SK-N-SH (cell line): ENCODE measurements around the gene GGCT. TPM values are rescaled to one million over a fixed set of nuclear protein-coding genes. Genes with fewer than 3 reads are reported as not detected.
A peak's percentile ranks its signal among the peaks of the same experiment; 100 is the strongest.

Experiments
- CTCF ChIA-PET: fragments of 300-600, 350-600 bp; formaldehyde crosslinking; extraction: SDS; loops from one replicate; lab custom pipeline; 2021; lab: Yijun Ruan, JAX
- POLR2A ChIA-PET: fragments of 350-600 bp; sonication (Branson Sonifier 250); formaldehyde crosslinking; extraction: SDS; loops from one replicate; lab custom pipeline; 2020; ENCODE audit warnings: antibody characterized with exemption, inconsistent platforms; lab: Yijun Ruan, JAX
- DNase-seq: peaks from one replicate; pipeline ENCODE4 v3.0.0; 2012
- H2AFZ ChIP-seq: fragments of 200-600 bp; sonication (generic); 2 replicates; pipeline ENCODE4 v1.8.1; 2016; ENCODE audit warnings: antibody characterized with exemption, mild to moderate bottlenecking, low read depth
- H3F3A ChIP-seq: fragments of 200-600 bp; sonication (generic); replicated peaks from 2 replicates; pipeline ENCODE3; 2016; ENCODE audit warnings: antibody characterized with exemption, mild to moderate bottlenecking; ENCODE audit not compliant: insufficient read depth
- H3K27ac ChIP-seq, 2 experiments: fragments of 200-500 bp in 1 of 2; fragments of 200-600 bp in 1 of 2; sonication (Bioruptor generic) in 1 of 2; sonication (generic), shearing (Covaris generic) in 1 of 2; 2 replicates each; pipeline versions ENCODE4 v1.5.1 to v1.6.1; 2014 to 2016; ENCODE audit warnings: low read depth in 2 of 2, inconsistent platforms in 1 of 2, low read length in 1 of 2, mild to moderate bottlenecking in 1 of 2, mixed read lengths in 1 of 2
- H3K27me3 ChIP-seq: fragments of 200-600 bp; sonication (generic), shearing (Covaris generic); 2 replicates; pipeline ENCODE4 v1.6.1; 2016; ENCODE audit warnings: mixed run types; ENCODE audit not compliant: insufficient read depth
- H3K36me3 ChIP-seq, 2 experiments: fragments of 200-500 bp in 1 of 2; fragments of 200-600 bp in 1 of 2; sonication (Bioruptor generic) in 1 of 2; sonication (generic) in 1 of 2; replicated peaks in 1 of 2; 2 replicates each; pipeline versions ENCODE3 to v1.5.1; 2014 to 2016; ENCODE audit warnings: low read length in 1 of 2, mild to moderate bottlenecking in 1 of 2; ENCODE audit not compliant: insufficient read depth in 2 of 2, control insufficient read depth in 1 of 2
- H3K4me1 ChIP-seq, 2 experiments: fragments of 200-500 bp in 1 of 2; fragments of 200-600 bp in 1 of 2; sonication (Bioruptor generic) in 1 of 2; sonication (generic), shearing (Covaris generic) in 1 of 2; 2 replicates each; pipeline versions ENCODE4 v1.5.1 to v1.6.1; 2014 to 2016; ENCODE audit warnings: low read depth in 1 of 2, low read length in 1 of 2, mixed run types in 1 of 2; ENCODE audit not compliant: insufficient read depth in 2 of 2, control insufficient read depth in 1 of 2
- H3K4me2 ChIP-seq: fragments of 200-600 bp; sonication (generic), shearing (Covaris generic); 2 replicates; pipeline ENCODE4 v1.6.1; 2017; ENCODE audit warnings: mixed run types
- H3K4me3 ChIP-seq, 2 experiments: fragments of 200-500 bp in 1 of 2; fragments of 200-600 bp in 1 of 2; sonication (Bioruptor generic) in 1 of 2; sonication (generic), shearing (Covaris generic) in 1 of 2; 2 replicates each; pipeline versions ENCODE4 v1.5.1 to v1.8.1; 2014 to 2016; ENCODE audit warnings: low read depth in 2 of 2, inconsistent platforms in 1 of 2, low read length in 1 of 2, mild to moderate bottlenecking in 1 of 2, mixed read lengths in 1 of 2, moderate library complexity in 1 of 2
- H3K79me2 ChIP-seq: fragments of 200-600 bp; sonication (generic); 2 replicates; pipeline ENCODE4 v1.8.1; 2017; ENCODE audit warnings: mild to moderate bottlenecking; ENCODE audit not compliant: insufficient read depth
- H3K9ac ChIP-seq: fragments of 200-600 bp; sonication (generic); 2 replicates; pipeline ENCODE4 v1.6.1; 2017; ENCODE audit warnings: mixed run types
- H3K9me2 ChIP-seq: fragments of 200-600 bp; sonication (generic); 2 replicates; pipeline ENCODE4 v1.6.1; 2017; ENCODE audit warnings: mixed run types
- H3K9me3 ChIP-seq: fragments of 200-600 bp; sonication (generic); 2 replicates; pipeline ENCODE4 v1.6.1; 2017; ENCODE audit warnings: mixed run types, mild to moderate bottlenecking, moderate library complexity
- H4K20me1 ChIP-seq: fragments of 200-600 bp; sonication (generic); 2 replicates; pipeline ENCODE4 v1.6.1; 2017; ENCODE audit warnings: mild to moderate bottlenecking, mixed run types; ENCODE audit not compliant: insufficient read depth
- CHD2 ChIP-seq: fragments of 150-350 bp; IDR thresholded peaks from 2 replicates; pipeline ENCODE4 v1.6.1; 2018; ENCODE audit warnings: low read length; ENCODE audit not compliant: partially characterized antibody
- EP300 ChIP-seq, 2 experiments: IDR thresholded peaks; 2 replicates each; pipeline versions ENCODE4 v1.4.0 to v1.6.1; 2012; ENCODE audit warnings: borderline replicate concordance in 1 of 2, low read depth in 1 of 2, low read length in 1 of 2
- FOXJ3 ChIP-seq: sonication (generic); formaldehyde crosslinking; IDR thresholded peaks from 2 replicates; pipeline ENCODE4 v1.5.1; 2020; ENCODE audit warnings: mild to moderate bottlenecking, missing genetic modification reagents
- FOXM1 ChIP-seq: IDR thresholded peaks from 2 replicates; pipeline ENCODE4 v1.4.0; 2012; ENCODE audit warnings: low read depth, mild to moderate bottlenecking
- GATA2 ChIP-seq: sonication (generic); formaldehyde crosslinking; IDR thresholded peaks from 2 replicates; pipeline ENCODE4 v1.5.0; 2020; ENCODE audit warnings: mild to moderate bottlenecking, missing genetic modification reagents
- NRF1 ChIP-seq: IDR thresholded peaks from 2 replicates; pipeline ENCODE4 v1.6.1; 2012; ENCODE audit warnings: low read depth, mild to moderate bottlenecking, low read length
- POLR2AphosphoS5 ChIP-seq: IDR thresholded peaks from 2 replicates; pipeline ENCODE4 v1.6.1; 2012; ENCODE audit warnings: low read depth, low read length
- RAD21 ChIP-seq: IDR thresholded peaks from 2 replicates; pipeline ENCODE4 v1.6.1; 2012; ENCODE audit warnings: mild to moderate bottlenecking, low read length
- SMC3 ChIP-seq: IDR thresholded peaks from 2 replicates; pipeline ENCODE4 v1.6.1; 2012; ENCODE audit warnings: low read depth, low read length, improper control_type of control experiment
- WGBS: methylation state at CpG from one replicate; pipeline ENCODE4 v1.1.6; 2017; ENCODE audit warnings: low lambda C conversion rate; 5-methylcytosine and 5-hydroxymethylcytosine counted together
- polyA plus RNA-seq, 3 experiments: library from polyadenylated mRNA; depleted of rRNA; stranded (reverse); fragments of >200 nt; gene quantifications; 2 replicates each; pipeline ENCODE4 v1.2.3, GENCODE V29; 2012
- TF ChIP-seq, protein P1 (sequence below): IDR thresholded peaks from 2 replicates; pipeline ENCODE4 v1.4.0; 2012; ENCODE audit warnings: low read depth, borderline replicate concordance
- TF ChIP-seq, protein P2 (sequence below): fragments of 150-350 bp; IDR thresholded peaks from 2 replicates; pipeline ENCODE4 v1.6.1; 2017; ENCODE audit warnings: antibody characterized with exemption, low read length, low read depth, borderline replicate concordance
- TF ChIP-seq, protein P3 (sequence below): fragments of 200-600 bp; sonication (generic); IDR thresholded peaks from 2 replicates; pipeline ENCODE4 v1.6.1; 2017; ENCODE audit warnings: antibody characterized with exemption, mild to moderate bottlenecking, moderate library complexity
- TF ChIP-seq, protein P4 (sequence below): IDR thresholded peaks from 2 replicates; pipeline ENCODE4 v1.4.0; 2012; ENCODE audit warnings: low read depth
- TF ChIP-seq, protein P5 (sequence below): IDR thresholded peaks from 2 replicates; pipeline ENCODE4 v1.6.1; 2012; ENCODE audit warnings: mild to moderate bottlenecking, low read depth, low read length, moderate library complexity

The GGCT gene
- polyA plus RNA-seq, 1 of the 3 experiments (the other 2 are of a cell fraction): 20.8 TPM

DNA sequence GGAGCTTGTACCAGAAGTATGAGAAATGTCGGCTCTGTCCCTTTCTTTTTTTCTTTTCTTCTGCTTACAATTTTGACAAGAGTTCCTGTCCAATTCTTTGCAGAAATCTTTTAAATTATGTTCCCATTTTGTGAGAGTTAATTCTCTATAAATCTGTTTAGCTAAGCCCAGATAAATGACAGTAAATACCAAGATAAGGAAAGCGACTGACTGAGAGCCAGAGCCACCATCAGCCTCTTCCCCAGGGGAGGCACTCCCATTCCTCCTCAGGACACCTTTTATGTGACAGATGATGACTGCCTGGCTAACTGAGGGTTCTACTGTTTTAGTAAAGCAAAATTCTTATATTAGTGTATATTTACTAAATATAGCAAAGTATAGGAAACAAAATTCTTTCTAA lies 6.9 kb upstream of the GGCT start:
- Histone ChIP-seq H3K4me2 (no peak overlapping the region), H3K9me2 (no peaks in the 10 kb centered on the region), H3K27ac (no peak overlapping the region), H3K9me3 (no peaks in the 10 kb centered on the region), H3K27me3 (no peaks in the 10 kb centered on the region), H2AFZ (no peak overlapping the region), H3K36me3 (no peaks in the 10 kb centered on the region), H3K4me1 (peaks cover 0 to 10% of the 10 kb centered on the region in 2 experiments; a peak in 2 of 4 replicates), H3K4me3 (no peak overlapping the region), H3K79me2 (no peaks in the 10 kb centered on the region), H4K20me1 (no peaks in the 10 kb centered on the region), H3K9ac (no peak overlapping the region), H3F3A (no peaks in the 10 kb centered on the region)
- WGBS: 90% methylated on average over 2 of the region's 2 CpGs
- ChIA-PET POLR2A (interaction anchor here (1.0 kb wide), 1 partner anchor 83 kb away, joined by 4 read pairs; no protein-coding TSS in a partner anchor), CTCF (interaction anchor here (0.6 to 4.8 kb wide), 14 partner anchors 10 to 347 kb away, joined by 3 to 55 read pairs (median 6); partner anchors contain the start of gene CRHR2)
- DNase-seq: peak; percentile 42
- TF ChIP-seq, protein P1, sequence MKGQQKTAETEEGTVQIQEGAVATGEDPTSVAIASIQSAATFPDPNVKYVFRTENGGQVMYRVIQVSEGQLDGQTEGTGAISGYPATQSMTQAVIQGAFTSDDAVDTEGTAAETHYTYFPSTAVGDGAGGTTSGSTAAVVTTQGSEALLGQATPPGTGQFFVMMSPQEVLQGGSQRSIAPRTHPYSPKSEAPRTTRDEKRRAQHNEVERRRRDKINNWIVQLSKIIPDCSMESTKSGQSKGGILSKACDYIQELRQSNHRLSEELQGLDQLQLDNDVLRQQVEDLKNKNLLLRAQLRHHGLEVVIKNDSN: no peak
- TF ChIP-seq EP300 (IDR thresholded peaks at IDR 0.05; ENCODE audit: borderline replicate concordance in 1 of 2, low read depth in 1 of 2, low read length in 1 of 2): peak in 1 of 2 experiments; percentile 23; a peak in 1 of 4 replicates
- TF ChIP-seq, protein P2, sequence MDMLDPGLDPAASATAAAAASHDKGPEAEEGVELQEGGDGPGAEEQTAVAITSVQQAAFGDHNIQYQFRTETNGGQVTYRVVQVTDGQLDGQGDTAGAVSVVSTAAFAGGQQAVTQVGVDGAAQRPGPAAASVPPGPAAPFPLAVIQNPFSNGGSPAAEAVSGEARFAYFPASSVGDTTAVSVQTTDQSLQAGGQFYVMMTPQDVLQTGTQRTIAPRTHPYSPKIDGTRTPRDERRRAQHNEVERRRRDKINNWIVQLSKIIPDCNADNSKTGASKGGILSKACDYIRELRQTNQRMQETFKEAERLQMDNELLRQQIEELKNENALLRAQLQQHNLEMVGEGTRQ: no peak
- TF ChIP-seq GATA2 (CRISPR knock-in tag): peak; percentile 51
- no peak for TF ChIP-seq CHD2

DNA sequence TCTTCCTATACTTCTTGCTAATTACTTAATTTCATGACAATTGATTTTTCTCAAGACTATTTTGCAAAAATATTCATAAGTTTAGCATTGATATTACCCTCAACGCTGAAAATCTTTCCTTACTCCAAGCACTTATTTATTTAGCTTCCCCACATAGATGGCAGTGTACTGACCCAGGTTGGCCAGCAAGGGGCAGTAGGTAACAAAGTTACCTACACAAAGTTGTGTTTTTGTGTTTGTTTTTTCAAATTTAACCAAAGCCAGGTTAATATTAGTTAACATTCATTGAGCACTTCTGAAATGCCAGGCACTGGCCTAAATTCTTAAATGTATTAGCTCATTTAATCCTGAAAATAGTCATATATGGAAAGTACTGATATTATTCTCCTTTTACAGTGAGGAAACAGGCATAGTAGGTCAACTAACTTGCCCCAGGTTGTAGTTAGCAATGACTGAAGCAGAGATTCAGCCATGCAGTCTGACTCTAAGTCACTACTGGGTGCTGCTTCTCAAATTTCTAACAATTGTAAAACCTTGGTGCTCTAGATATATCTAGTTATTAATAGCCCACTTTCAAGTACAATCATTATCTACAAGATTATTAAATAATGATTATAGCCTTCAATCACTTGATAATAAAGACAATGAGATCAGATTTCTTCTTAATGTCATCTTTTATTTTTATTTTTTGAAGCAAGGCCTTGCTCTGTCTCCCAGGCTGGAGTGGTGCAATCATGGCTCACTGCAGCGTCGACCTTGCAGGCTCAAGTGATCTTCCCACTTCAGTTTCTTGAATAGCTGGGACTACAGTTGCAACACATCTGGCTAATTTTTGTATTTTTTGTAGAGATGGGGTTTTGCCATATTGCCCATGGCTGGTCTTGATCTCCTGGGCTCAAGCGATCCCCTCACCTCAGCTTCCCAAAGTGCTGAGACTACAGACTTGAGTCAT lies 5.8 kb upstream of the GGCT start:
- ChIA-PET POLR2A (interaction anchor here (1.0 kb wide), 1 partner anchor 84 kb away, joined by 4 read pairs; no protein-coding TSS in a partner anchor), CTCF (interaction anchor here (0.6 to 4.8 kb wide), 24 partner anchors 11 to 235 kb away, joined by 3 to 55 read pairs (median 4); partner anchors contain the start of genes CRHR2 and NOD1)
- Histone ChIP-seq H3K9me3 (no peaks in the 10 kb centered on the region), H3K27me3 (no peaks in the 10 kb centered on the region), H4K20me1 (no peaks in the 10 kb centered on the region), H3K4me3 (no peak overlapping the region), H3K9ac (no peak overlapping the region), H3K36me3 (no peaks in the 10 kb centered on the region), H2AFZ (no peak overlapping the region), H3K4me1 (peaks cover 0 to 10% of the 10 kb centered on the region in 2 experiments; a peak in 2 of 4 replicates), H3K9me2 (no peaks in the 10 kb centered on the region), H3K4me2 (no peak overlapping the region), H3F3A (no peaks in the 10 kb centered on the region), H3K79me2 (no peaks in the 10 kb centered on the region), H3K27ac (0 out of 4 replicates have a peak overlapping the region, but pooled peaks of 1 of the 2 experiments have one; percentile 67)
- 78% methylated on average over 4 of the region's 4 CpGs for WGBS
- DNase-seq: peak; percentile 52
- TF ChIP-seq FOXJ3: no peak
- TF ChIP-seq, protein P1: no peak
- TF ChIP-seq RAD21: peak; percentile 72
- peak; percentile 61 for TF ChIP-seq SMC3
- TF ChIP-seq, protein P3, sequence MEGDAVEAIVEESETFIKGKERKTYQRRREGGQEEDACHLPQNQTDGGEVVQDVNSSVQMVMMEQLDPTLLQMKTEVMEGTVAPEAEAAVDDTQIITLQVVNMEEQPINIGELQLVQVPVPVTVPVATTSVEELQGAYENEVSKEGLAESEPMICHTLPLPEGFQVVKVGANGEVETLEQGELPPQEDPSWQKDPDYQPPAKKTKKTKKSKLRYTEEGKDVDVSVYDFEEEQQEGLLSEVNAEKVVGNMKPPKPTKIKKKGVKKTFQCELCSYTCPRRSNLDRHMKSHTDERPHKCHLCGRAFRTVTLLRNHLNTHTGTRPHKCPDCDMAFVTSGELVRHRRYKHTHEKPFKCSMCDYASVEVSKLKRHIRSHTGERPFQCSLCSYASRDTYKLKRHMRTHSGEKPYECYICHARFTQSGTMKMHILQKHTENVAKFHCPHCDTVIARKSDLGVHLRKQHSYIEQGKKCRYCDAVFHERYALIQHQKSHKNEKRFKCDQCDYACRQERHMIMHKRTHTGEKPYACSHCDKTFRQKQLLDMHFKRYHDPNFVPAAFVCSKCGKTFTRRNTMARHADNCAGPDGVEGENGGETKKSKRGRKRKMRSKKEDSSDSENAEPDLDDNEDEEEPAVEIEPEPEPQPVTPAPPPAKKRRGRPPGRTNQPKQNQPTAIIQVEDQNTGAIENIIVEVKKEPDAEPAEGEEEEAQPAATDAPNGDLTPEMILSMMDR: peak; percentile 96
- TF ChIP-seq, protein P4, sequence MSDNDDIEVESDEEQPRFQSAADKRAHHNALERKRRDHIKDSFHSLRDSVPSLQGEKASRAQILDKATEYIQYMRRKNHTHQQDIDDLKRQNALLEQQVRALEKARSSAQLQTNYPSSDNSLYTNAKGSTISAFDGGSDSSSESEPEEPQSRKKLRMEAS: no peak
- no peak for TF ChIP-seq NRF1
- TF ChIP-seq POLR2AphosphoS5: no peak
- TF ChIP-seq FOXM1: no peak
- TF ChIP-seq, protein P5, sequence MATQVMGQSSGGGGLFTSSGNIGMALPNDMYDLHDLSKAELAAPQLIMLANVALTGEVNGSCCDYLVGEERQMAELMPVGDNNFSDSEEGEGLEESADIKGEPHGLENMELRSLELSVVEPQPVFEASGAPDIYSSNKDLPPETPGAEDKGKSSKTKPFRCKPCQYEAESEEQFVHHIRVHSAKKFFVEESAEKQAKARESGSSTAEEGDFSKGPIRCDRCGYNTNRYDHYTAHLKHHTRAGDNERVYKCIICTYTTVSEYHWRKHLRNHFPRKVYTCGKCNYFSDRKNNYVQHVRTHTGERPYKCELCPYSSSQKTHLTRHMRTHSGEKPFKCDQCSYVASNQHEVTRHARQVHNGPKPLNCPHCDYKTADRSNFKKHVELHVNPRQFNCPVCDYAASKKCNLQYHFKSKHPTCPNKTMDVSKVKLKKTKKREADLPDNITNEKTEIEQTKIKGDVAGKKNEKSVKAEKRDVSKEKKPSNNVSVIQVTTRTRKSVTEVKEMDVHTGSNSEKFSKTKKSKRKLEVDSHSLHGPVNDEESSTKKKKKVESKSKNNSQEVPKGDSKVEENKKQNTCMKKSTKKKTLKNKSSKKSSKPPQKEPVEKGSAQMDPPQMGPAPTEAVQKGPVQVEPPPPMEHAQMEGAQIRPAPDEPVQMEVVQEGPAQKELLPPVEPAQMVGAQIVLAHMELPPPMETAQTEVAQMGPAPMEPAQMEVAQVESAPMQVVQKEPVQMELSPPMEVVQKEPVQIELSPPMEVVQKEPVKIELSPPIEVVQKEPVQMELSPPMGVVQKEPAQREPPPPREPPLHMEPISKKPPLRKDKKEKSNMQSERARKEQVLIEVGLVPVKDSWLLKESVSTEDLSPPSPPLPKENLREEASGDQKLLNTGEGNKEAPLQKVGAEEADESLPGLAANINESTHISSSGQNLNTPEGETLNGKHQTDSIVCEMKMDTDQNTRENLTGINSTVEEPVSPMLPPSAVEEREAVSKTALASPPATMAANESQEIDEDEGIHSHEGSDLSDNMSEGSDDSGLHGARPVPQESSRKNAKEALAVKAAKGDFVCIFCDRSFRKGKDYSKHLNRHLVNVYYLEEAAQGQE: no peak
